GM21367 (cell line): ENCODE measurements around the gene GRIA2.
"Not testable (repeated sequence)": the region's sequence is repeated elsewhere in the genome, so short reads cannot be mapped to it uniquely, and the experiment has no call there.

Source experiments
- ATAC-seq: cut with Tn5 transposase; IDR thresholded peaks from one replicate; pipeline ENCODE4 v1.9.1; 2021; ENCODE audit not compliant: unreplicated experiment

The GRIA2 gene

GRCh38 chr4:157220371-157220881, at the start of gene GRIA2:
Gene GRIA2, plus strand, starts transcription at chr4:157220728. Its CDS starts 315 bp downstream, at chr4:157221043.
- no peak for ATAC-seq

- ATAC-seq: no peak
These were observed 48.5 kb upstream of the GRIA2 start for GRCh38 chr4:157172011-157172410.

GRCh38 chr4:157180268-157180667, 40.3 kb upstream of the GRIA2 start:
- not testable (repeated sequence) for ATAC-seq

GRCh38 chr4:157184300-157184699, 36.2 kb upstream of the GRIA2 start:
- ATAC-seq: no peak

GRCh38 chr4:157185363-157185762, 35.2 kb upstream of the GRIA2 start:
- ATAC-seq: no peak

GRCh38 chr4:157195374-157195773, 25.2 kb upstream of the GRIA2 start:
- ATAC-seq: no peak

GRCh38 chr4:157196046-157196445, 24.5 kb upstream of the GRIA2 start:
- ATAC-seq: no peak

GRCh38 chr4:157204634-157205244, 15.8 kb upstream of the GRIA2 start:
- no peak for ATAC-seq

- ATAC-seq: no peak
These were observed 2.8 kb upstream of the GRIA2 start for GRCh38 chr4:157217708-157218107.

GRCh38 chr4:157219711-157220370, 687 bp upstream of the GRIA2 start:
- no peak for ATAC-seq

GRCh38 chr4:157221426-157221894, 932 bp downstream of the GRIA2 start:
- no peak for ATAC-seq

- ATAC-seq: no peak
These were observed 1.6 kb downstream of the GRIA2 start for GRCh38 chr4:157221895-157222770.

- no peak for ATAC-seq
These were observed 2.2 kb downstream of the GRIA2 start for GRCh38 chr4:157222771-157223160.

GRCh38 chr4:157223456-157223855, 2.9 kb downstream of the GRIA2 start:
- no peak for ATAC-seq

GRCh38 chr4:157225096-157225495, 4.6 kb downstream of the GRIA2 start:
- ATAC-seq: no peak

GRCh38 chr4:157226035-157226434, 5.5 kb downstream of the GRIA2 start:
- ATAC-seq: no peak

- no peak for ATAC-seq
These were observed 6.1 kb downstream of the GRIA2 start for GRCh38 chr4:157226601-157227000.

GRCh38 chr4:157231525-157231924, 11.0 kb downstream of the GRIA2 start:
- ATAC-seq: no peak

GRCh38 chr4:157242871-157243270, 22.3 kb downstream of the GRIA2 start:
- ATAC-seq: no peak

- no peak for ATAC-seq
These were observed 23.8 kb downstream of the GRIA2 start for GRCh38 chr4:157244348-157244747.

GRCh38 chr4:157245351-157245750, 24.8 kb downstream of the GRIA2 start:
- ATAC-seq: no peak

GRCh38 chr4:157246964-157247363, 26.4 kb downstream of the GRIA2 start:
- no peak for ATAC-seq
